Liver (tissue), 9 donors: ENCODE data around the gene SP140L. TPM values are rescaled to one million over a fixed set of nuclear protein-coding genes. Genes with fewer than 3 reads are reported as not detected.

Experiments used
- DNase-seq: peaks from one replicate; pipeline ENCODE4 v3.0.0-alpha.2; 2017; ENCODE audit warnings: low spot score
- H3K27ac ChIP-seq, 2 donors: one replicate each; pipeline ENCODE4 v1.7.0; 2013; ENCODE audit warnings: inconsistent platforms in 2 of 2, low read length in 2 of 2, control low read depth in 1 of 2, low read depth in 1 of 2, mild to moderate bottlenecking in 1 of 2
- H3K27me3 ChIP-seq, 4 donors: one replicate each; pipeline versions ENCODE4 v1.6.1 to v1.7.0; 2013; ENCODE audit warnings: low read length in 3 of 4, inconsistent platforms in 1 of 4, mild to moderate bottlenecking in 1 of 4, moderate library complexity in 1 of 4; ENCODE audit not compliant: control insufficient read depth in 4 of 4, insufficient read depth in 4 of 4
- H3K36me3 ChIP-seq, 4 donors: one replicate each; pipeline versions ENCODE4 v1.6.1 to v1.7.0; 2013; ENCODE audit warnings: low read length in 3 of 4, mild to moderate bottlenecking in 3 of 4, low read depth in 1 of 4, moderate library complexity in 1 of 4; ENCODE audit not compliant: control insufficient read depth in 4 of 4, insufficient read depth in 3 of 4
- H3K4me1 ChIP-seq, 4 donors: one replicate each; pipeline versions ENCODE4 v1.6.1 to v1.7.0; 2013; ENCODE audit warnings: low read length in 3 of 4, mild to moderate bottlenecking in 3 of 4, moderate library complexity in 1 of 4; ENCODE audit not compliant: control insufficient read depth in 4 of 4, insufficient read depth in 4 of 4
- H3K4me3 ChIP-seq, 3 donors: one replicate each; pipeline versions ENCODE4 v1.6.1 to v1.7.0; 2013; ENCODE audit warnings: low read length in 3 of 3, control low read depth in 1 of 3, low read depth in 1 of 3, mild to moderate bottlenecking in 1 of 3
- H3K9ac ChIP-seq, 2 donors: one replicate each; pipeline ENCODE4 v1.7.0; 2013; ENCODE audit warnings: low read length in 2 of 2, mild to moderate bottlenecking in 2 of 2, moderate library complexity in 2 of 2, control low read depth in 1 of 2, low read depth in 1 of 2
- H3K9me3 ChIP-seq, 4 donors: one replicate each; pipeline versions ENCODE4 v1.6.1 to v1.7.0; 2013; ENCODE audit warnings: low read length in 3 of 4; ENCODE audit not compliant: control insufficient read depth in 4 of 4
- ATF3 ChIP-seq: IDR thresholded peaks from 2 replicates; pipeline ENCODE4 v1.6.1; 2016; ENCODE audit warnings: antibody characterized with exemption
- EGR1 ChIP-seq, 2 donors: IDR thresholded peaks; 2 replicates each; pipeline ENCODE4 v1.6.1; 2016 to 2018; ENCODE audit warnings: antibody characterized with exemption in 2 of 2, low read depth in 2 of 2
- FOXA1 ChIP-seq: IDR thresholded peaks from 2 replicates; pipeline ENCODE4 v1.6.1; 2016; ENCODE audit warnings: antibody characterized with exemption
- GABPA ChIP-seq, 2 donors: IDR thresholded peaks in 1 of 2; conservative IDR thresholded peaks in 1 of 2; 2 replicates each; pipeline ENCODE4 v1.6.1; 2016; ENCODE audit warnings: antibody characterized with exemption in 2 of 2, mild to moderate bottlenecking in 1 of 2, moderate library complexity in 1 of 2
- HNF4A ChIP-seq, 2 donors: conservative IDR thresholded peaks; 2 replicates each; pipeline ENCODE4 v1.6.1; 2016; ENCODE audit warnings: antibody characterized with exemption in 2 of 2, mild to moderate bottlenecking in 2 of 2
- HNF4G ChIP-seq: IDR thresholded peaks from 2 replicates; pipeline ENCODE4 v1.6.1; 2016; ENCODE audit warnings: antibody characterized with exemption
- JUND ChIP-seq, 2 donors: IDR thresholded peaks; 2 replicates each; pipeline ENCODE4 v1.6.1; 2016; ENCODE audit warnings: antibody characterized with exemption in 2 of 2
- NR2F2 ChIP-seq: IDR thresholded peaks from 2 replicates; pipeline ENCODE4 v1.6.1; 2016; ENCODE audit warnings: antibody characterized with exemption
- RAD21 ChIP-seq, 2 donors: IDR thresholded peaks; 2 replicates each; pipeline ENCODE4 v1.6.1; 2016; ENCODE audit warnings: antibody characterized with exemption in 2 of 2, mild to moderate bottlenecking in 2 of 2
- REST ChIP-seq: IDR thresholded peaks from 2 replicates; pipeline ENCODE4 v1.6.1; 2016; ENCODE audit warnings: antibody characterized with exemption, mild to moderate bottlenecking
- RXRA ChIP-seq, 2 donors: IDR thresholded peaks; 2 replicates each; pipeline ENCODE4 v1.6.1; 2017 to 2018; ENCODE audit warnings: antibody characterized with exemption in 2 of 2, mild to moderate bottlenecking in 1 of 2
- SP1 ChIP-seq: IDR thresholded peaks from 2 replicates; pipeline ENCODE4 v1.6.1; 2018; ENCODE audit warnings: antibody characterized with exemption, mild to moderate bottlenecking
- TAF1 ChIP-seq: conservative IDR thresholded peaks from 2 replicates; pipeline ENCODE4 v1.6.1; 2016; ENCODE audit warnings: antibody characterized with exemption, mild to moderate bottlenecking
- YY1 ChIP-seq: IDR thresholded peaks from 2 replicates; pipeline ENCODE4 v1.6.1; 2016; ENCODE audit warnings: antibody characterized with exemption, mild to moderate bottlenecking
- WGBS: extraction: QIAGEN DNeasy Blood & Tissue Kit; methylation state at CpG from one replicate; pipeline ENCODE4 v1.1.7; 2013; 5-methylcytosine and 5-hydroxymethylcytosine counted together
- polyA plus RNA-seq, 2 donors: library from polyadenylated mRNA; stranded (reverse) in 1 of 2; unstranded in 1 of 2; fragments of 200-250 nt in 1 of 2; fragments of >200 nt in 1 of 2; fragmentation: Nextera tagmentation in 1 of 2; extraction: Ambion mirVana in 1 of 2; gene quantifications; one replicate each; pipeline versions ENCODE4 v1.2.1 to v1.2.3, GENCODE V29; 2013 to 2015
- total RNA-seq, 2 donors: library from RNA; depleted of rRNA; stranded (reverse); fragments of >200 nt; gene quantifications; one replicate each; pipeline ENCODE4 v1.2.3, GENCODE V29; 2014
- TF ChIP-seq, protein P1 (sequence below): IDR thresholded peaks from 2 replicates; pipeline ENCODE4 v1.6.1; 2016; ENCODE audit warnings: antibody characterized with exemption
- TF ChIP-seq, protein P2 (sequence below): IDR thresholded peaks from 2 replicates; pipeline ENCODE4 v1.6.1; 2016; ENCODE audit warnings: antibody characterized with exemption
- TF ChIP-seq, protein P3 (sequence below): fragments of 150-350 bp; IDR thresholded peaks from 2 replicates; pipeline ENCODE4 v1.5.1; 2017; ENCODE audit warnings: improper control_type of control experiment, low read depth, low read length; ENCODE audit not compliant: missing input control
- donor health status: healthy.
- donor health status: healthy.
- donor health status: healthy.
- donor health status: healthy.
- donor health status: healthy.

The SP140L gene
- total and polyA plus RNA-seq, 4 donors = 3.1 to 21.5 (median 6.6) TPM

- Histone ChIP-seq H3K27me3 (no peaks in the 10 kb centered on the region), H3K9me3 (no peaks in the 10 kb centered on the region), H3K27ac (no peak overlapping the region), H3K9ac (peak overlapping the region; percentile 12 to 98), H3K4me3 (peak overlapping the region; percentile 28 to 88 (median 62)), H3K36me3 (peaks cover 0 to 3% (median 0%) of the 10 kb centered on the region in 4 donors), H3K4me1 (peaks cover 6 to 29% (median 23%) of the 10 kb centered on the region in 4 donors)
- no peak for TF ChIP-seq ATF3
- no peak for TF ChIP-seq RXRA (IDR thresholded peaks at IDR 0.05)
- TF ChIP-seq REST = no peak
- no peak for TF ChIP-seq JUND (IDR thresholded peaks at IDR 0.05)
- TF ChIP-seq NR2F2 = no peak
- TF ChIP-seq, protein P1, sequence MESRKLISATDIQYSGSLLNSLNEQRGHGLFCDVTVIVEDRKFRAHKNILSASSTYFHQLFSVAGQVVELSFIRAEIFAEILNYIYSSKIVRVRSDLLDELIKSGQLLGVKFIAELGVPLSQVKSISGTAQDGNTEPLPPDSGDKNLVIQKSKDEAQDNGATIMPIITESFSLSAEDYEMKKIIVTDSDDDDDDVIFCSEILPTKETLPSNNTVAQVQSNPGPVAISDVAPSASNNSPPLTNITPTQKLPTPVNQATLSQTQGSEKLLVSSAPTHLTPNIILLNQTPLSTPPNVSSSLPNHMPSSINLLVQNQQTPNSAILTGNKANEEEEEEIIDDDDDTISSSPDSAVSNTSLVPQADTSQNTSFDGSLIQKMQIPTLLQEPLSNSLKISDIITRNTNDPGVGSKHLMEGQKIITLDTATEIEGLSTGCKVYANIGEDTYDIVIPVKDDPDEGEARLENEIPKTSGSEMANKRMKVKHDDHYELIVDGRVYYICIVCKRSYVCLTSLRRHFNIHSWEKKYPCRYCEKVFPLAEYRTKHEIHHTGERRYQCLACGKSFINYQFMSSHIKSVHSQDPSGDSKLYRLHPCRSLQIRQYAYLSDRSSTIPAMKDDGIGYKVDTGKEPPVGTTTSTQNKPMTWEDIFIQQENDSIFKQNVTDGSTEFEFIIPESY = no peak
- no peak for TF ChIP-seq GABPA (IDR thresholded peaks at IDR 0.05 in 1 of 2, conservative IDR thresholded peaks at IDR 0.05 in 1 of 2)
- TF ChIP-seq HNF4G = no peak
- TF ChIP-seq SP1 = no peak
- TF ChIP-seq, protein P2, sequence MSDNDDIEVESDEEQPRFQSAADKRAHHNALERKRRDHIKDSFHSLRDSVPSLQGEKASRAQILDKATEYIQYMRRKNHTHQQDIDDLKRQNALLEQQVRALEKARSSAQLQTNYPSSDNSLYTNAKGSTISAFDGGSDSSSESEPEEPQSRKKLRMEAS = no peak
- TF ChIP-seq TAF1 = no peak
- DNase-seq = no peak
- WGBS = 61% methylated on average over 4 of the region's 4 CpGs
Measured at GRCh38 chr2:230417436-230417835, 90.4 kb downstream of the SP140L start.

- no peak overlapping the region for H3K9ac ChIP-seq
- peaks cover 0 to 4% (median 0%) of the 10 kb centered on the region in 4 donors for H3K36me3 ChIP-seq
- no peak for DNase-seq
- H3K27ac ChIP-seq = peak overlapping the region in 1 of 2 donors; percentile 28
- no peaks in the 10 kb centered on the region for H3K27me3 ChIP-seq
- no peaks in the 10 kb centered on the region for H3K9me3 ChIP-seq
- H3K4me1 ChIP-seq = peaks cover 8 to 31% (median 20%) of the 10 kb centered on the region in 4 donors
- H3K4me3 ChIP-seq = peak overlapping the region in 1 of 3 donors; percentile 28
- WGBS = 61% methylated on average over 9 of the region's 9 CpGs
- TF ChIP-seq, protein P3, sequence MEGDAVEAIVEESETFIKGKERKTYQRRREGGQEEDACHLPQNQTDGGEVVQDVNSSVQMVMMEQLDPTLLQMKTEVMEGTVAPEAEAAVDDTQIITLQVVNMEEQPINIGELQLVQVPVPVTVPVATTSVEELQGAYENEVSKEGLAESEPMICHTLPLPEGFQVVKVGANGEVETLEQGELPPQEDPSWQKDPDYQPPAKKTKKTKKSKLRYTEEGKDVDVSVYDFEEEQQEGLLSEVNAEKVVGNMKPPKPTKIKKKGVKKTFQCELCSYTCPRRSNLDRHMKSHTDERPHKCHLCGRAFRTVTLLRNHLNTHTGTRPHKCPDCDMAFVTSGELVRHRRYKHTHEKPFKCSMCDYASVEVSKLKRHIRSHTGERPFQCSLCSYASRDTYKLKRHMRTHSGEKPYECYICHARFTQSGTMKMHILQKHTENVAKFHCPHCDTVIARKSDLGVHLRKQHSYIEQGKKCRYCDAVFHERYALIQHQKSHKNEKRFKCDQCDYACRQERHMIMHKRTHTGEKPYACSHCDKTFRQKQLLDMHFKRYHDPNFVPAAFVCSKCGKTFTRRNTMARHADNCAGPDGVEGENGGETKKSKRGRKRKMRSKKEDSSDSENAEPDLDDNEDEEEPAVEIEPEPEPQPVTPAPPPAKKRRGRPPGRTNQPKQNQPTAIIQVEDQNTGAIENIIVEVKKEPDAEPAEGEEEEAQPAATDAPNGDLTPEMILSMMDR = no peak
- TF ChIP-seq ATF3 (no peak), SP1 (no peak), EGR1 (IDR thresholded peaks at IDR 0.05; ENCODE audit: low read depth in 2 of 2) (no peak), YY1 (no peak), FOXA1 (no peak), GABPA (IDR thresholded peaks at IDR 0.05 in 1 of 2, conservative IDR thresholded peaks at IDR 0.05 in 1 of 2) (no peak), RAD21 (IDR thresholded peaks at IDR 0.05) (no peak), HNF4A (conservative IDR thresholded peaks at IDR 0.05) (no peak), TAF1 (no peak), HNF4G (no peak), NR2F2 (no peak)
- TF ChIP-seq, protein P2 = no peak
- TF ChIP-seq, protein P1 = no peak
Measured at GRCh38 chr2:230418341-230419016, 91.5 kb downstream of the SP140L start.
